Kidney (tissue), 14 donors: Measurements from ENCODE around the gene CBFA2T3. TPM values are rescaled to one million over a fixed set of nuclear protein-coding genes. Genes with fewer than 3 reads are reported as not detected.
A peak's percentile ranks its signal among the peaks of the same experiment; 100 is the strongest.

Source experiments
- DNase-seq, 5 donors: peaks; one replicate each; pipeline ENCODE4 v3.0.0-alpha.2; 2013 to 2020
- FAIRE-seq: peaks from 2 replicates; lab custom pipeline; 2012; peaks lifted over from hg19 to GRCh38; lab: Jason Lieb, UNC
- H3K27ac ChIP-seq, 2 donors: one replicate each; pipeline ENCODE4 v1.7.0; 2013; ENCODE audit warnings: low read depth in 2 of 2, low read length in 2 of 2, inconsistent platforms in 1 of 2
- H3K27me3 ChIP-seq: one replicate; pipeline ENCODE4 v1.7.1; 2013; ENCODE audit warnings: low read length, inconsistent platforms; ENCODE audit not compliant: control insufficient read depth, insufficient read depth
- H3K36me3 ChIP-seq, 3 donors: one replicate each; pipeline versions ENCODE4 v1.7.0 to v1.7.1; 2013; ENCODE audit warnings: low read length in 3 of 3, control low read depth in 1 of 3, inconsistent platforms in 1 of 3; ENCODE audit not compliant: insufficient read depth in 3 of 3, control insufficient read depth in 2 of 3
- H3K4me1 ChIP-seq, 3 donors: one replicate each; pipeline versions ENCODE4 v1.7.0 to v1.7.1; 2013; ENCODE audit warnings: low read length in 3 of 3, inconsistent platforms in 1 of 3, low read depth in 1 of 3; ENCODE audit not compliant: control insufficient read depth in 2 of 3, insufficient read depth in 2 of 3
- H3K4me3 ChIP-seq, 3 donors: one replicate each; pipeline versions ENCODE4 v1.7.0 to v1.8.1; 2013; ENCODE audit warnings: low read length in 3 of 3, control low read depth in 1 of 3, inconsistent platforms in 1 of 3
- H3K9ac ChIP-seq, 3 donors: one replicate each; pipeline versions ENCODE4 v1.7.0 to v1.7.1; 2013; ENCODE audit warnings: low read length in 3 of 3, control low read depth in 1 of 3, inconsistent platforms in 1 of 3
- H3K9me3 ChIP-seq, 3 donors: one replicate each; pipeline versions ENCODE4 v1.7.0 to v1.7.1; 2013; ENCODE audit warnings: low read length in 3 of 3, control low read depth in 1 of 3, inconsistent platforms in 1 of 3; ENCODE audit not compliant: control insufficient read depth in 2 of 3, insufficient read depth in 1 of 3
- intact Hi-C: fragments of 100-400 bp; cut with DNase I; formaldehyde crosslinking; loops from one replicate; pipeline ENCODE4 v1.11.1; 2022
- polyA plus RNA-seq: library from polyadenylated mRNA; stranded (reverse); fragments of 350-450 nt; fragmentation: Illumina TruSeq; extraction: RNeasy Lipid Tissue Mini Kit (QIAGEN cat#74804); gene quantifications from one replicate; pipeline ENCODE4 v1.2.3, GENCODE V29; 2014; ENCODE audit warnings: low read depth, low replicate concordance; ENCODE audit not compliant: insufficient read depth
- total RNA-seq: library from RNA; stranded (reverse); fragmentation: NEBNext Ultra II Directional; extraction: Animal tissue kit (Norgen Biotek cat#: 25700); gene quantifications from one replicate; pipeline ENCODE4 v1.2.1, GENCODE V29; 2021
- TF ChIP-seq, protein P1 (sequence below): IDR thresholded peaks from 3 replicates; pipeline ENCODE4 v1.5.1; 2012; ENCODE audit warnings: mild to moderate bottlenecking, moderate library complexity, borderline replicate concordance; ENCODE audit not compliant: insufficient read depth; ENCODE audit errors: extremely low read depth
- donor health status: control.
- donor health status: control.
- donor health status: control.
- donor health status: control.
- donor health status: control.
- donor health status: DM: yes; HTN: yes; CAD: no.
- donor health status: Normal renal cell carcinoma (clear cell type).

The CBFA2T3 gene
- total and polyA plus RNA-seq, 2 donors from 2014 or later = 0.75 to 8.0 TPM

DNA sequence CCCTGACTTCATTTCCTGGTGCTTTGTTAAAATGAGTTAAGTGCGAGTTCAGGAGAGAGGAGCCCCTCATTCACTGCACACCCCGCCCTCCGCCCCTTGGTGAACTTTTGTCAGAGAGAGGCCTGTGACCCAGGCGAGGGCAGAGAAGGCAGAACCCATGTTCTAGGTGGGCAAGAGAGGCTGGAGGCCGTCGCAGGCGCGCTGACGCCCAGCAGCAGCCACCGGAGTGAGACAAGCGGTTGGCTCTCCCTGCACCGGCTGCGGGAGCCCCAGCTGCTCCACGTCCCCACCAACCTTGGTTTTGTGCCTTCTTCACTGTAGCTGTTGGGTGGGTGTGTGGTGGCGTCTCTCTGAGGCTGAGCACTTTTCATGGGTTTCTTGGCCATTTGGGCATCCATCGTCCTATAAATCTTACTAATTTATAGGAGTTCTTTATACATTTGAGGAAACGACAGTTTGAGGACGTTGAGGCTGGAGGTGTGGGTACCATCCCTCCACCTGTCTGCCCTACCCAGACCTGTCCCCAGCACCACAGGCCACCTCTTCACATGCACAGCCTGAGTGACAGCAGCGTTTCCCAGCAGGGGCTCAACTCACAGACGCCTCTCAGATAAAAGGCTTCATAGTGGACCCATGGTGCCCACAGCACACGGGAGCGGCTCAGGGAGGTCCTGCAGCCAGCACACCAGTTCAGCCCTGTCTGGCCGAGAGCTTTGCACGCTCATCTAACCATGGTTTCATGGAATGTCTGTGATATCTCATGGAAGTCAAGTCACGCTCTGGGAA is 45.2 kb upstream of the CBFA2T3 start:
- intact Hi-C loops = no loop called here
- TF ChIP-seq, protein P1, sequence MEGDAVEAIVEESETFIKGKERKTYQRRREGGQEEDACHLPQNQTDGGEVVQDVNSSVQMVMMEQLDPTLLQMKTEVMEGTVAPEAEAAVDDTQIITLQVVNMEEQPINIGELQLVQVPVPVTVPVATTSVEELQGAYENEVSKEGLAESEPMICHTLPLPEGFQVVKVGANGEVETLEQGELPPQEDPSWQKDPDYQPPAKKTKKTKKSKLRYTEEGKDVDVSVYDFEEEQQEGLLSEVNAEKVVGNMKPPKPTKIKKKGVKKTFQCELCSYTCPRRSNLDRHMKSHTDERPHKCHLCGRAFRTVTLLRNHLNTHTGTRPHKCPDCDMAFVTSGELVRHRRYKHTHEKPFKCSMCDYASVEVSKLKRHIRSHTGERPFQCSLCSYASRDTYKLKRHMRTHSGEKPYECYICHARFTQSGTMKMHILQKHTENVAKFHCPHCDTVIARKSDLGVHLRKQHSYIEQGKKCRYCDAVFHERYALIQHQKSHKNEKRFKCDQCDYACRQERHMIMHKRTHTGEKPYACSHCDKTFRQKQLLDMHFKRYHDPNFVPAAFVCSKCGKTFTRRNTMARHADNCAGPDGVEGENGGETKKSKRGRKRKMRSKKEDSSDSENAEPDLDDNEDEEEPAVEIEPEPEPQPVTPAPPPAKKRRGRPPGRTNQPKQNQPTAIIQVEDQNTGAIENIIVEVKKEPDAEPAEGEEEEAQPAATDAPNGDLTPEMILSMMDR = no peak
- no peak overlapping the region for H3K27ac ChIP-seq
- H3K9me3 ChIP-seq = peaks cover 0 to 11% (median 2%) of the 10 kb centered on the region in 3 donors
- FAIRE-seq (no peak), DNase-seq (peak in 1 of 5 donors; percentile 34)
- H3K27me3 ChIP-seq = no peaks in the 10 kb centered on the region
- no peak overlapping the region for H3K9ac ChIP-seq
- no peak overlapping the region for H3K4me3 ChIP-seq
- no peaks in the 10 kb centered on the region for H3K36me3 ChIP-seq
- H3K4me1 ChIP-seq = no peaks in the 10 kb centered on the region

DNA sequence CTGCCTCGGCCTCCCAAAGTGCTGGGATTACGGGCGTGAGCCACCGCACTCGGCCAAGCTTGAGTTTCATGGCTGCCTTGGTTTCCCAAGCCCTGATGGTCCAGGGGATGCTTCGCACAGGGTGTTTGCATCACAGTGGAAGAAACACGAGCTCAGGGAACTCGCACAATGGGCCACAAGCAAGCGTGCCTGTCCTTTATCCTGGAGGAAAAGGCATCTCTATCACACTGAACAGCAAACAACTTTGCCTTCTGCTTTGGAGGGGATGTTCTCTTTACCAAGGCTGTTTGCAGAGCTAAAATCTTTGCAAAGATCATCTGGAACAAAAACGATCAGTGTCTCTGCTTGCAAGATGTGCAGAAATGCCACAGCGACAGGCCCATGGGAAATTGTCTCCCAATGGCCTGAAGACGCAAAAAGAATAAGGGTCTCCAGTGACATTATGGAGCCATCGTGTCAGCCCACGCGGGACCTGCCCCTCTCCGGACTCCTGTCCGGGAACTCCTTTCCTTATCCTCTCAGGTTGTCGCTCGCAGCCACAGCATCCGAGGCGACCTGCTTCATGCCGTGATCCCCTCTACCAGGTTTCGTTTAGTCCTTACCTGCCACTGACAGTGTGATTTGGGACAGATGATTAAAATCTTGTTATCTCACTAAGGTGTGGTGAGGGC is 44.1 kb upstream of the CBFA2T3 start:
- TF ChIP-seq, protein P1 = no peak
- no peaks in the 10 kb centered on the region for H3K4me1 ChIP-seq
- H3K9me3 ChIP-seq = peaks cover 0 to 2% (median 2%) of the 10 kb centered on the region in 3 donors
- H3K9ac ChIP-seq = no peak overlapping the region
- intact Hi-C loops = no loop called here
- H3K27me3 ChIP-seq = no peaks in the 10 kb centered on the region
- FAIRE-seq (no peak), DNase-seq (peak in 1 of 5 donors; percentile 33)
- no peak overlapping the region for H3K4me3 ChIP-seq
- H3K27ac ChIP-seq = no peak overlapping the region
- H3K36me3 ChIP-seq = no peaks in the 10 kb centered on the region

DNA sequence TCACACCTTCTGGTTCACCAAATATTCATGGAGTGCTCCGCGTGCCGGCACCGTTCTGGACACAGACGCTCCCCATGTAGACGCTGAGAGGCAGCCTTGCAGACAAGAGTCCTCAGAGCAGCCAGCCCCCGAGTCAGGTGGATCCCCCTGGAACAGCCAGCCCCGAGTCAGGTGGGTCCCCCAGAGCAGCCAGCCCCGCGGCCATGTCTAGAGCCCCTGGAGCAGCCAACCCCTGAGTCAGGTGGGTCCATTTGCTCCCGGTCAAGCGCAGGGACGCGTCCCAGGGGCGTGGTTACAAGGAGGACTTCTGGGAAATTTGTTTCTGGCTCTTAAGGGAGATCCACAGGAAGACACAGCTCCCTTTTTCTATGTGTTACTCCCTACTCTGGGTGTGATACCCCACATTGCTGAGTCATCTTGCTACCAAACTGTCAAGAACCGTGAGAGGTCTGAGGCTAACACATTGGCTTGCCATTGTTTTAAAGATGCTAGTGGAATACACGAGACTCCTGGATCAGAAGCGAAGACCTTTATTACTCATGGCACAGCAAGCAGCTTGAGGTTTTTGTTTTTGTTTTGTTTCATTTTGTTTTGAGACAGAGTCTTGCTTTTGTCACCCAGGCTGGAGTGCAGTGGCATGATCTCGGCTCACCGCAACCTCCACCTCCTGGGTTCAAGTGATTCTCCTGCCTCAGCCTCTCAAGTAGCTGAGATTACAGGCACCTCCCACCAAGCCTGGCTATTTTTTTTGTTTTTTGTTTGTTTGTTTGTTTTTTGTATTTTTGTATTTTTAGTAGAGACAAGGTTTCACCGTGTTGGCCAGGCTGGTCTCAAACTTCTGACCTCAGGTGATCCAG is 43.3 kb upstream of the CBFA2T3 start:
- DNase-seq (peak in 1 of 5 donors; percentile 50), FAIRE-seq (no peak)
- H3K4me1 ChIP-seq = no peaks in the 10 kb centered on the region
- H3K36me3 ChIP-seq = no peaks in the 10 kb centered on the region
- no peaks in the 10 kb centered on the region for H3K27me3 ChIP-seq
- no peak overlapping the region for H3K9ac ChIP-seq
- H3K9me3 ChIP-seq = no peaks in the 10 kb centered on the region
- TF ChIP-seq, protein P1 = no peak
- H3K27ac ChIP-seq = no peak overlapping the region
- H3K4me3 ChIP-seq = no peak overlapping the region
- intact Hi-C loops = no loop called here
